ENCODE data around the gene MBOAT2. TPM values are rescaled to one million over a fixed set of nuclear protein-coding genes. Genes with fewer than 3 reads are reported as not detected.

MBOAT2 gene
- total RNA-seq, 1 donor from 2014 or later, result 84.0 TPM

- no peaks in the 10 kb centered on the region for H3K9me3 Mint-ChIP-seq
- Histone ChIP-seq H3K27ac (no peak overlapping the region), H3K79me2 (ENCODE audit: low read depth) (no peaks in the 10 kb centered on the region), H3K9ac (no peak overlapping the region), H3K36me3 (no peaks in the 10 kb centered on the region), H3F3A (ENCODE audit: low read depth) (no peaks in the 10 kb centered on the region), H4K20me1 (ENCODE audit: low read depth) (no peaks in the 10 kb centered on the region), H3K4me1 (no peaks in the 10 kb centered on the region), H3K4me2 (no peak overlapping the region), H2AFZ (replicated peaks) (no peak overlapping the region), H3K27me3 (no peaks in the 10 kb centered on the region), H3K4me3 (no peak overlapping the region), H3K9me3 (ENCODE audit: low read depth) (no peaks in the 10 kb centered on the region)
- no peak overlapping the region for H3K4me3 Mint-ChIP-seq
- peaks cover 3% of the 10 kb centered on the region for H3K4me1 Mint-ChIP-seq
- H3K27me3 Mint-ChIP-seq (ENCODE audit: insufficient read depth, low read depth), result no peaks in the 10 kb centered on the region
- no peak overlapping the region for H3K27ac Mint-ChIP-seq
- TF ChIP-seq CTCF (IDR thresholded peaks at IDR 0.05) (no peak), EZH2phosphoT487 (IDR thresholded peaks at IDR 0.05) (no peak), EZH2 (IDR thresholded peaks at IDR 0.05) (no peak)
- no peak for DNase-seq (ENCODE audit: low spot score)
- H3K36me3 Mint-ChIP-seq, result peaks cover 12% of the 10 kb centered on the region
Observed at GRCh38 chr2:8858910-8859309, 144.6 kb downstream of the MBOAT2 start.

- H3K9ac ChIP-seq, result no peak overlapping the region
- no peaks in the 10 kb centered on the region for H3K27me3 ChIP-seq
- no peak for DNase-seq (ENCODE audit: low spot score)
- no peaks in the 10 kb centered on the region for H3F3A ChIP-seq (ENCODE audit: low read depth)
- Mint-ChIP-seq H3K36me3 (peaks cover 12% of the 10 kb centered on the region), H3K27me3 (ENCODE audit: insufficient read depth, low read depth) (no peaks in the 10 kb centered on the region), H3K4me1 (peaks cover 3% of the 10 kb centered on the region), H3K9me3 (no peaks in the 10 kb centered on the region), H3K4me3 (no peak overlapping the region), H3K27ac (no peak overlapping the region)
- no peaks in the 10 kb centered on the region for H3K4me1 ChIP-seq
- no peak overlapping the region for H3K4me2 ChIP-seq
- no peaks in the 10 kb centered on the region for H3K9me3 ChIP-seq (ENCODE audit: low read depth)
- H3K4me3 ChIP-seq, result no peak overlapping the region
- H2AFZ ChIP-seq (replicated peaks), result no peak overlapping the region
- no peaks in the 10 kb centered on the region for H4K20me1 ChIP-seq (ENCODE audit: low read depth)
- H3K36me3 ChIP-seq, result no peaks in the 10 kb centered on the region
- TF ChIP-seq CTCF (IDR thresholded peaks at IDR 0.05) (no peak), EZH2phosphoT487 (IDR thresholded peaks at IDR 0.05) (no peak), EZH2 (IDR thresholded peaks at IDR 0.05) (no peak)
- H3K79me2 ChIP-seq (ENCODE audit: low read depth), result no peaks in the 10 kb centered on the region
- no peak overlapping the region for H3K27ac ChIP-seq
Observed at GRCh38 chr2:8858264-8858663, 145.2 kb downstream of the MBOAT2 start.

GRCh38 chr2:8857709-8858108 is 145.8 kb downstream of the MBOAT2 start:
- Histone ChIP-seq H3K9ac (no peak overlapping the region), H3K4me3 (no peak overlapping the region), H3K4me1 (no peaks in the 10 kb centered on the region), H3F3A (ENCODE audit: low read depth) (no peaks in the 10 kb centered on the region), H3K9me3 (ENCODE audit: low read depth) (no peaks in the 10 kb centered on the region), H3K79me2 (ENCODE audit: low read depth) (no peaks in the 10 kb centered on the region), H4K20me1 (ENCODE audit: low read depth) (no peaks in the 10 kb centered on the region), H3K27ac (no peak overlapping the region), H3K4me2 (no peak overlapping the region), H2AFZ (replicated peaks) (no peak overlapping the region), H3K36me3 (no peaks in the 10 kb centered on the region), H3K27me3 (no peaks in the 10 kb centered on the region)
- no peak for DNase-seq (ENCODE audit: low spot score)
- no peaks in the 10 kb centered on the region for H3K9me3 Mint-ChIP-seq
- H3K4me3 Mint-ChIP-seq, result no peak overlapping the region
- H3K36me3 Mint-ChIP-seq, result peaks cover 12% of the 10 kb centered on the region
- no peak for TF ChIP-seq EZH2 (IDR thresholded peaks at IDR 0.05)
- TF ChIP-seq EZH2phosphoT487 (IDR thresholded peaks at IDR 0.05), result no peak
- no peak for TF ChIP-seq CTCF (IDR thresholded peaks at IDR 0.05)
- no peaks in the 10 kb centered on the region for H3K27me3 Mint-ChIP-seq (ENCODE audit: insufficient read depth, low read depth)
- no peak overlapping the region for H3K27ac Mint-ChIP-seq
- H3K4me1 Mint-ChIP-seq, result peaks cover 3% of the 10 kb centered on the region

Data from neural progenitor cell (in vitro differentiated cells).